Adrenal gland (tissue), 5 donors: ENCODE results near the gene LDLR.

Experiments
- CTCF ChIP-seq, 6 experiments: fragments of 450-650 bp in 4 of 6; fragments of 200-600 bp in 2 of 6; sonication (generic) in 1 of 6; IDR thresholded peaks; 1 replicate in 5 of 6; 2 replicates in 1 of 6; pipeline versions ENCODE4 v1.5.1 to v1.8.0; 2016 to 2021; ENCODE audit warnings: antibody characterized with exemption in 6 of 6, mild to moderate bottlenecking in 2 of 6, moderate library complexity in 1 of 6
- POLR2A ChIP-seq, 2 donors: fragments of 450-650 bp; IDR thresholded peaks; one replicate each; pipeline ENCODE4 v1.6.1; 2017; ENCODE audit warnings: antibody characterized with exemption in 2 of 2, mild to moderate bottlenecking in 2 of 2, moderate library complexity in 1 of 2
- donor health status: DM: no; HTN: no; CAD: no.

GRCh38 chr19:11059511-11060358, 29.5 kb upstream of the LDLR start:
- TF ChIP-seq POLR2A (IDR thresholded peaks at IDR 0.05) (no peak), CTCF (IDR thresholded peaks at IDR 0.05) (no peak)
